ENCODE results near the gene ITPKC. TPM values are rescaled to one million over a fixed set of nuclear protein-coding genes. Genes with fewer than 3 reads are reported as not detected.

Gene ITPKC
- total RNA-seq, 1 experiment from 2014 or later: 11.4 TPM

DNA sequence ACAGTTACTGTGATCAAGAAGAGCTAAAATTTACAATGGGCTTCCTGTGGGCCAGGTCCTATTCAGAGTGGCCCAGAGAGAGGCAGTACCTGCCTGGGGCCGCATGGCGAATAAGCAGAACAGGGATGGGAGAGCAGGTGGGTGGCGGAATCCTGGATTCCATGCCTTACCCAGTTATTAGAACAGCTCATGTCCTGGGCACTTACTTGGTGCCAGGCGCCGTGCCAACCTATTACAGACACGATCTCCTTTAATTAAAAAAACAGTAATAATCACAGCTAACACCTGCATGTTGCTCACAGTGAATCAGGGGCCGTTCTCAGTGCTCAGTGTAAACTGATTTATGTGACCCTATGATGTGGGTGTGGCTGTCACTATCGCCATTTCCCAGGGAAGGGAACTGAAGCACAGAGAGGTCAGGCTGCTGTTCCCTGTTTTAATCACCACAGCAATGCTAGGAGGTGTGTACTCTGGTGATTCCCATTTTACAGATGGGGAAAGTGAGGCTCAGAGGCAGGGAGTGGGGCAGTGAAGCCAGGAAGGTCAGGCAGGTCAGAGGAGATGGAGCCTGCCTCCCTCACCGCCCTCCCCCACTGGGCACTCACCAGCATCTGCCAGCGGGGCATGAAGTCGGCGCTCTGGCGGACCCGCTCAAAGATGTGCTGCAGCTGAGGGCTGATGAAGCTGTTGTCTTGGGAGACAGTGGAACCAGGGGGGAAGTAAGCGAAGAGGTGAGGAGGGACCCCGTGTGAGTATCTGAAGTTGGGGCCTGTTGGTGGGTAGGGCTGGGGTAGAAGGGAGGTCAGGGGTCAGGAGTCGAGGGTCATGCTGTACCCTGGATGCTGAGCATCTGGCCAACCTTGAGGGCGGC, 12.2 kb upstream of the ITPKC start:
- no peaks in the 10 kb centered on the region for H3K79me2 ChIP-seq (ENCODE audit: insufficient read depth, low read length)
- no peak overlapping the region for H2AFZ ChIP-seq (ENCODE audit: low read depth, low read length, poor library complexity, severe bottlenecking)
- intact Hi-C loops (cut with micrococcal nuclease): no loop called here
- H4K20me1 ChIP-seq (ENCODE audit: insufficient read depth): no peaks in the 10 kb centered on the region
- H3K4me1 ChIP-seq (ENCODE audit: control insufficient read depth in 1 of 2, insufficient read depth in 2 of 2, low read length in 2 of 2): no peaks in the 10 kb centered on the region
- RAD21 ChIA-PET (ENCODE audit: low non-redundant PET in 1 of 2, low total read pairs in 2 of 2, uncharacterized antibody in 2 of 2, unreplicated experiment in 2 of 2): no interaction called here
- POLR2A ChIA-PET: no interaction called here
- no TSS peak for BruUV-seq (replicated peaks)
- H3K9me3 ChIP-seq (ENCODE audit: control insufficient read depth in 1 of 2, insufficient read depth in 1 of 2, low read depth in 1 of 2, low read length in 2 of 2): no peaks in the 10 kb centered on the region
- ATAC-seq (no peak), DNase-seq (ENCODE audit: low read depth, low spot score) (no peak)
- H3K27me3 ChIP-seq (ENCODE audit: insufficient read depth, low read length): no peaks in the 10 kb centered on the region
- TF ChIP-seq ZNF274 (IDR thresholded peaks at IDR 0.05; ENCODE audit: low read depth, low read length) (no peak), CEBPB (IDR thresholded peaks at IDR 0.05; ENCODE audit: low read depth) (no peak), SIN3A (IDR thresholded peaks at IDR 0.05; ENCODE audit: low read depth) (no peak), ELF1 (IDR thresholded peaks at IDR 0.05; ENCODE audit: borderline replicate concordance, low read depth) (no peak), SRF (IDR thresholded peaks at IDR 0.05; ENCODE audit: low read depth) (no peak)
- TF ChIP-seq, protein P1, sequence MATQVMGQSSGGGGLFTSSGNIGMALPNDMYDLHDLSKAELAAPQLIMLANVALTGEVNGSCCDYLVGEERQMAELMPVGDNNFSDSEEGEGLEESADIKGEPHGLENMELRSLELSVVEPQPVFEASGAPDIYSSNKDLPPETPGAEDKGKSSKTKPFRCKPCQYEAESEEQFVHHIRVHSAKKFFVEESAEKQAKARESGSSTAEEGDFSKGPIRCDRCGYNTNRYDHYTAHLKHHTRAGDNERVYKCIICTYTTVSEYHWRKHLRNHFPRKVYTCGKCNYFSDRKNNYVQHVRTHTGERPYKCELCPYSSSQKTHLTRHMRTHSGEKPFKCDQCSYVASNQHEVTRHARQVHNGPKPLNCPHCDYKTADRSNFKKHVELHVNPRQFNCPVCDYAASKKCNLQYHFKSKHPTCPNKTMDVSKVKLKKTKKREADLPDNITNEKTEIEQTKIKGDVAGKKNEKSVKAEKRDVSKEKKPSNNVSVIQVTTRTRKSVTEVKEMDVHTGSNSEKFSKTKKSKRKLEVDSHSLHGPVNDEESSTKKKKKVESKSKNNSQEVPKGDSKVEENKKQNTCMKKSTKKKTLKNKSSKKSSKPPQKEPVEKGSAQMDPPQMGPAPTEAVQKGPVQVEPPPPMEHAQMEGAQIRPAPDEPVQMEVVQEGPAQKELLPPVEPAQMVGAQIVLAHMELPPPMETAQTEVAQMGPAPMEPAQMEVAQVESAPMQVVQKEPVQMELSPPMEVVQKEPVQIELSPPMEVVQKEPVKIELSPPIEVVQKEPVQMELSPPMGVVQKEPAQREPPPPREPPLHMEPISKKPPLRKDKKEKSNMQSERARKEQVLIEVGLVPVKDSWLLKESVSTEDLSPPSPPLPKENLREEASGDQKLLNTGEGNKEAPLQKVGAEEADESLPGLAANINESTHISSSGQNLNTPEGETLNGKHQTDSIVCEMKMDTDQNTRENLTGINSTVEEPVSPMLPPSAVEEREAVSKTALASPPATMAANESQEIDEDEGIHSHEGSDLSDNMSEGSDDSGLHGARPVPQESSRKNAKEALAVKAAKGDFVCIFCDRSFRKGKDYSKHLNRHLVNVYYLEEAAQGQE (IDR thresholded peaks at IDR 0.05; ENCODE audit: low read depth): no peak
- no peak overlapping the region for H3K4me3 ChIP-seq (replicated peaks in 1 of 2; ENCODE audit: low read depth in 1 of 2, low read length in 2 of 2)
- CTCF ChIA-PET: no interaction called here
- H3K9me2 ChIP-seq (ENCODE audit: insufficient read depth): no peaks in the 10 kb centered on the region
- H3K4me2 ChIP-seq (ENCODE audit: low read length): no peak overlapping the region
- H3K9ac ChIP-seq (ENCODE audit: low read length): no peak overlapping the region
- peaks cover 18 to 24% of the 10 kb centered on the region in 2 experiments for H3K36me3 ChIP-seq (ENCODE audit: control insufficient read depth in 1 of 2, insufficient read depth in 2 of 2, low read length in 2 of 2)
- no peak overlapping the region for H3K27ac ChIP-seq (ENCODE audit: low read depth, low read length)
